Activated T-helper 2 cell treated with anti-CD3 and anti-CD28 coated beads, Interferon-gamma antibody, Interleukin-2, Interleukin-4, amounts not matched to agents 10 μg/mL and 5 μg/mL and 100 μg/mL, durations not matched to agents 14 hours and 24 hours and 36 hours (primary cell): ENCODE data around the gene SRSF11. TPM values are rescaled to one million over a fixed set of nuclear protein-coding genes. Genes with fewer than 3 reads are reported as not detected.

Experiments used
- DNase-seq: peaks from one replicate; pipeline ENCODE4 v3.0.0; 2021; ENCODE audit warnings: low spot score
- H3K27ac Mint-ChIP-seq: one replicate; pipeline ENCODE4 v1.8.0; 2021; ENCODE audit warnings: mixed read lengths
- H3K27me3 Mint-ChIP-seq: one replicate; pipeline ENCODE4 v1.8.0; 2021; ENCODE audit warnings: low read depth, mixed read lengths
- H3K36me3 Mint-ChIP-seq: one replicate; pipeline ENCODE4 v1.8.0; 2021; ENCODE audit warnings: low read depth, mixed read lengths
- H3K4me1 Mint-ChIP-seq: one replicate; pipeline ENCODE4 v1.8.0; 2021; ENCODE audit warnings: low read depth, mixed read lengths
- H3K4me3 Mint-ChIP-seq: one replicate; pipeline ENCODE4 v1.8.0; 2021; ENCODE audit warnings: low read depth, mild to moderate bottlenecking, moderate library complexity, mixed read lengths
- H3K9me3 Mint-ChIP-seq: one replicate; pipeline ENCODE4 v1.8.0; 2021; ENCODE audit warnings: mixed read lengths
- intact Hi-C: fragments of 100-400 bp; cut with micrococcal nuclease; formaldehyde crosslinking; loops from one replicate; pipeline ENCODE4 v1.15.1; 2023
- total RNA-seq: library from RNA; stranded (reverse); gene quantifications from 2 replicates; pipeline ENCODE4 v1.2.3, GENCODE V29; 2022

The SRSF11 gene
- total RNA-seq, 1 donor from 2014 or later: 194 TPM

DNA sequence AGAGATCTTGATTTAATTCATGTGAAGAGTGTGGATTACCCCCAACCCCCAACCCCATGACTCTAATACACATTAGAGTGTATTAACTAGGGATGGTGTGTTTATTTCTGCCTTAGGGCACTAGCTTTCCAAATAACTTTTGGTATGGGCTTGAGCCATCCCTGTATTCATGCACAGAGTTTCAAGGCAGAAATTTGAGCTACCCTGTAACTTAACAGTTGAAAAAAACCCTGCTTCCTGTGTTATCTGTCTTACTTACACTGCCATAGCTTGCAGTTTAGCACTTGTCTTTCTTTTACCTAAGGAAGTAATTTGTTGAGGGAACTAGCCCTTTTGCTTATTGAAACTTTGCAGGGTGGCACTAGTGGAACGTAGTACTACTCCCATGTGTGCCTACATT, 6.3 kb downstream of the SRSF11 start:
- Mint-ChIP-seq H3K9me3 (no peaks in the 10 kb centered on the region), H3K27ac (peak overlapping the region; percentile 63), H3K4me3 (no peak overlapping the region), H3K27me3 (no peaks in the 10 kb centered on the region), H3K36me3 (peaks cover 78% of the 10 kb centered on the region), H3K4me1 (peaks cover 47% of the 10 kb centered on the region)
- DNase-seq: no peak
- intact Hi-C loops: no loop called here

DNA sequence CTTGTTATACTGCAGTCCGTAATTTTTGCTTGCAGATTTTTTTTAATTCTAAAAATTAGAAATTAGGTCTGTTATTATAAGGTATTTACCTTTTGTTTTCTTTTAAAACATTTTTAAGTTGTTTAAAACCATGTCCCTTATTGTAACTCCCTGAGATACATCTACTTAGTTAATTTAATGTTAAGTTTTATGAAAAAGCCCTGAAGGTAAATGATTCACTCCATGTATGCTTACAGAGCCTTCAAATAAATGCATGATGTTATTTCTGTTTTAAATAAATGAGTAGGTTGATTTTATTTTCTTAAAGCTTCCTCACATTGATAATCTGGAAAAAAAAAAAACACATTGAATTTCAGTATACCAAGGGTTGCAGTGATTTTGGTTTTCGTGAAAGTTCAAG, 7.5 kb downstream of the SRSF11 start:
- Mint-ChIP-seq H3K9me3 (no peaks in the 10 kb centered on the region), H3K27me3 (no peaks in the 10 kb centered on the region), H3K4me3 (no peak overlapping the region), H3K27ac (no peak overlapping the region), H3K4me1 (peaks cover 37% of the 10 kb centered on the region), H3K36me3 (peaks cover 77% of the 10 kb centered on the region)
- no peak for DNase-seq
- intact Hi-C loops: no loop called here

DNA sequence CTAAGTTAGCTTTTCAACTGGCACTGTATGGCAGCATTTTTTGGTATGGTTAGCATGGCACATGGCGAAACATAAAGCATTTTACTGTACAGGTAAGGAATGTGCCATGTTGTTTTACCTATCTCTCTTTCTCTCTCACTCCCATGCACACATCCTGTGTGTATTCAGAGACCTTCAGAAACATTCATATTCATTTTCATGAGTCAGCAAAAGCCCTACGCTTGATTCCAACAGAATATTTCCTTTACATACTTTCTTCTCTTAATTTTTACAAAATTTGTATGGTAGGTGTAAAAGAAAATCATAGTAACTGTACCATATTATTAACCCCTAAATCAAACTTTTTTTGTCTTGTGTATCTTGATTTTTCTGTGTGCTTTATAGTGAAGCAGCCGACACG, 10.3 kb downstream of the SRSF11 start:
- H3K27ac Mint-ChIP-seq: no peak overlapping the region

DNA sequence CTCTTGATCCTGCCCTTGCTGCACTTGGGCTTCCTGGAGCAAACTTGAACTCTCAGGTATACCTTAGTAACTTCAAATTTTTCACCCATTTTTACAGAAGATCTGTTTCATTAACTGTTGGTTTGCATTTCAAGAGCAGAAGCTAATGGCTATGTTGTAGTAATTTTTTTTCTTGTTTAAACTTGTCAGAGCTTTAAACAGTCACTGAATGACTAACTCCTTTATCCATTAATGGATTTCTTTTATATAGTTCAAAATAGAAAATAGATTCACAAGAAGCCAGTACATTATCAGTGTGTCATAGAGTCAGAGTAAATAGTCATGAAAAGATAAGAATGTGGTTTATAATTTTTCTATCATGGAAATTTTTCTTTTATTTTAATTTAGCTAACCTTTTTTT, 13.6 kb downstream of the SRSF11 start:
- intact Hi-C loops: no loop called here

More for the DNA sequence above, 10.3 kb downstream of the SRSF11 start:
- intact Hi-C loops: no loop called here
- no peaks in the 10 kb centered on the region for H3K9me3 Mint-ChIP-seq
- no peaks in the 10 kb centered on the region for H3K27me3 Mint-ChIP-seq
- H3K4me1 Mint-ChIP-seq: peaks cover 24% of the 10 kb centered on the region
- DNase-seq: no peak
- peaks cover 85% of the 10 kb centered on the region for H3K36me3 Mint-ChIP-seq
- H3K4me3 Mint-ChIP-seq: no peak overlapping the region

DNA sequence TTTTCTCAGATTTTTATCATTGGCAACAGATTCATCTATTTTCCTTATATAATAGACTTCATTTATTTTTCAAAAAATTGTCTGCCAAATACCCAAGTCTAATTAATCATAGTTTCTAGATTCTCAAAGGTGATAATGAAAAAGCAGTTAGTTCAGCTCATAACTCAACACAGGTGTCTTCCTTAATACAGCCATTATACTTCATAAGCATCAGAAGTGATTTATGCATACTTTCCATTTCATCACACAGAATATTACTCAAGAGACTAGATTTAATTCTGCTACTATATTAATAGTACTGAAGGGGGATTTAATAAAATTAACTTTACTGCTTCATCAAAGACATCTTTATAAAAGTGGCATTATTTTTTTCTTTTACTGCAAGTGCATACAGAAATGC, 18.8 kb downstream of the SRSF11 start:
- peaks cover 9% of the 10 kb centered on the region for H3K4me1 Mint-ChIP-seq
- DNase-seq: no peak
- peaks cover 80% of the 10 kb centered on the region for H3K36me3 Mint-ChIP-seq
- no peak overlapping the region for H3K27ac Mint-ChIP-seq
- H3K4me3 Mint-ChIP-seq: no peak overlapping the region
- intact Hi-C loops: no loop called here
- no peaks in the 10 kb centered on the region for H3K9me3 Mint-ChIP-seq
- H3K27me3 Mint-ChIP-seq: no peaks in the 10 kb centered on the region

More for the DNA sequence above, 13.6 kb downstream of the SRSF11 start:
- Mint-ChIP-seq H3K27me3 (no peaks in the 10 kb centered on the region), H3K4me1 (peaks cover 8% of the 10 kb centered on the region), H3K9me3 (no peaks in the 10 kb centered on the region), H3K36me3 (peaks cover 82% of the 10 kb centered on the region), H3K4me3 (no peak overlapping the region), H3K27ac (peak overlapping the region; percentile 16)
- DNase-seq: no peak

DNA sequence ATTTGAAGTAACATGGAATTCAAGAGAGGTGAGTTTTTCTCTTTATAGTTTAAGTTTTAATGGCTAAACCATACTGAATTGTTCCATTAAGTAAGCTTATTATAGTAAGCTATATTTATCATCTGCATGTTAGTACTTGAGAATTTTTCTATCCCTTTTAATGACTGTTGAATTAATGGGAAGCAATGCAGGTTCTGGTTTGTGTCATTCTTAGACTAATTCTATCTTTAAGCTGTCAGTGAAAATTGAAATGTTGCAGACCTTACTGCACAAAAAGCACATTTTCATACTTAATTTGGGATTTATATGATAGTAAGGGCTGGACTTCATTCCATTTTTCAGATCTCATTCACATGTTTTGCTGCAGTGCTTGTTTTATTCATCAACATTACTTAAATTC, 25.9 kb downstream of the SRSF11 start:
- Mint-ChIP-seq H3K36me3 (peaks cover 91% of the 10 kb centered on the region), H3K4me1 (peaks cover 38% of the 10 kb centered on the region), H3K9me3 (no peaks in the 10 kb centered on the region), H3K4me3 (no peak overlapping the region), H3K27ac (peak overlapping the region; percentile 43), H3K27me3 (no peaks in the 10 kb centered on the region)
- no peak for DNase-seq
- intact Hi-C loops: loop anchor here (5.0 kb wide), 1 partner anchor 265 kb away; no protein-coding TSS in a partner anchor

DNA sequence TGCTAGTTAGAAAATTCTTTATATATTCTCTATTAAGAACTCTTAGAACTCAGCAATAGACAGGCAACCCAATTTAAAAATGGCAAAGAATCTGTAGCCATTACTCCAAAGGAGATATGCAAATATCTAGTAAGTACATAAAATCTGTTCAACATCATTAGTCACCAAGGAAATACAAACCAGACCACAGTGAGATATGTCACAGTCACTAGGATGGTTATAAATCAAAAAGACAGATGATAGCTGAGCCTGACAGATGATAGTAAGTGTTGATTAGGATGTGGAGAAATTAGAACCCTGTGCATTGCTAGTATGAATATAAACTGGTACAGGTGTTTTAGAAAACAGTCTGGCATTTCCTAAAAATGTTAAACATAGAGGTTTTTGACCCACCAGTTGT, 26.6 kb downstream of the SRSF11 start:
- no peaks in the 10 kb centered on the region for H3K9me3 Mint-ChIP-seq

DNA sequence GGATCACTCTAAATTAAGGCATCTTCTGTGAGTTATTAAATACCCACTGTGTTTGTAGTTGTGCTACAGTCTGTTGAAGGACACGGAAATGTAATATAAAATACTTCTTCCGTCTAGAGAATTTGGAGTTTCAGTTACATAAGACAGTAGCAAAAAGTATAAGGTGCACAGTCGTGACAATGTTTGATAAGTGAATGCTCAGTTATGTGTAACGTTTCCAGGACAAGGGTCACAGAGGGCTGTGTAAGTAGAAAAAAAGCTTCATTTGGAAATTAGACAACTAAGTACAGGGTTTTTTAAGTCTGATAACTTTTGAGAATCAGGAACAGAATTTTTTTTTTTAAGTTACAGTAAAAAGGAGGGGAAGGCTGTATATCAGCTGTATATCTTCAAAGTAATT, 27.5 kb downstream of the SRSF11 start:
- intact Hi-C loops: loop anchor here (5.0 kb wide), 1 partner anchor 264 kb away; no protein-coding TSS in a partner anchor
- H3K4me3 Mint-ChIP-seq: no peak overlapping the region
- H3K9me3 Mint-ChIP-seq: no peaks in the 10 kb centered on the region
- no peaks in the 10 kb centered on the region for H3K27me3 Mint-ChIP-seq
- no peak for DNase-seq
- H3K27ac Mint-ChIP-seq: peak overlapping the region; percentile 45
- H3K4me1 Mint-ChIP-seq: peaks cover 37% of the 10 kb centered on the region
- peaks cover 81% of the 10 kb centered on the region for H3K36me3 Mint-ChIP-seq

More for the DNA sequence above, 26.6 kb downstream of the SRSF11 start:
- no peak for DNase-seq
- Mint-ChIP-seq H3K4me1 (peaks cover 38% of the 10 kb centered on the region), H3K27ac (peak overlapping the region; percentile 43), H3K4me3 (no peak overlapping the region), H3K27me3 (no peaks in the 10 kb centered on the region), H3K36me3 (peaks cover 89% of the 10 kb centered on the region)
- intact Hi-C loops: loop anchor here (5.0 kb wide), 1 partner anchor 265 kb away; no protein-coding TSS in a partner anchor

DNA sequence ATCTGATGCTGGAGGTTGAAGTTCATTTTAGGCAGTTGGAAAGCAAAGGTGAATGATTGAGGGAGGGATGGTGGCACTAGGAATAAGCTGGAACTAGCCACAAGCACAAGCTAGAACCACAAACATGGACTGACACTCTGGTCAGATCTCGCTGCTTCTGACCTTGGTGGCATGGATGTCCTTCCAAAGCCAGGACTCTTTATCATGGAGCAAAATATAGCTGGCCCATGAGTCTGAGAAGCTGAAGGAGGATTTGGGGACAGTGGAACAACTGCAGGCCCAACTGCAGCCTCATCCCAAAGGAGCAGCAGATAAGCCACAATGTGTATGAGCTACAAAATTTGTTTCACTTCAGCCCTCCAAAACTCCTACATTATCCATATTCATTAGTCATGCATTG, 35.5 kb downstream of the SRSF11 start:
- Mint-ChIP-seq H3K4me3 (no peak overlapping the region), H3K27me3 (no peaks in the 10 kb centered on the region), H3K27ac (no peak overlapping the region), H3K4me1 (no peaks in the 10 kb centered on the region), H3K36me3 (peaks cover 10% of the 10 kb centered on the region), H3K9me3 (no peaks in the 10 kb centered on the region)
- intact Hi-C loops: no loop called here
- DNase-seq: no peak

GRCh38 chr1:70264839-70265238, 43.7 kb downstream of the SRSF11 start:
- peaks cover 36% of the 10 kb centered on the region for H3K36me3 Mint-ChIP-seq
- no peaks in the 10 kb centered on the region for H3K4me1 Mint-ChIP-seq

DNA sequence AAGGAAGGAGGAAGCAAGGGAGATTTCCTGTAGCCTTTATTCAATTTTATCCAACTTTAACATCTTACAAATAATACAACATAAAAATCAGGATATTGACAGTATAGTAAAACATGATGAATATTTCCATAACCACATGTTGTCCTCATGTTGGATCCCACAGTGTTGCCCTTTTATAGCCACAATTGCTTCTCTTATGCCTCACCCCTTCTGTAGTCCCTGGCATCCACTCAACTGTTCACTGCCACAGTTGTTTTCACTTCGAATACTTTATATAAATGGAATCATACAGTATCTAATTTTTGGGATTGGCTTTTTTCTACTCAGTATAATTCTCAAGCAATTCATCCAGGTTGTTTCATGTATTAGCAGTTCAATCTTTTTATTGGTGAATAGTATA, 44.8 kb downstream of the SRSF11 start:
- DNase-seq: no peak
- no peak overlapping the region for H3K4me3 Mint-ChIP-seq

More at GRCh38 chr1:70264839-70265238, 43.7 kb downstream of the SRSF11 start:
- Mint-ChIP-seq H3K27ac (no peak overlapping the region), H3K27me3 (no peaks in the 10 kb centered on the region), H3K9me3 (no peaks in the 10 kb centered on the region), H3K4me3 (no peak overlapping the region)
- DNase-seq: no peak
- intact Hi-C loops: no loop called here

DNA sequence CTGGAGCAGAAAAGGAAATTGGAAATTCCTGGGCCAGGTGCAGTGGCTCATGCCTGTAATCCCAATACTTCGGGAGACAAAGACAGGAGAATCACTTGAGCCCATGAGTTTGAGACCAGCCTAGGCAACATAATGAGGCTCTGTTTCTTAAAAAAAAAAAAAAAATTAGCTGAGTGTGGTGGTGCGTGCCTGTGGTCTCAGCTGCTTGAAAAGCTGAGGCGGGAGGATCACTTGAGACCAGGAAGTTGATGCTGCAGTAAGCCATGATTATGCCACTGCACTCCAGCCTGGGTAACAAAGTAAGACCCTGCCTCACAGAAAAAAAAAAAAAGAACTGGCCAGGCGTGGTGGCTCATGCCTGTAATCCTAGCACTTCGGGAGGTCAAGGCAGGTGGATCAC, 56.7 kb downstream of the SRSF11 start:
- Mint-ChIP-seq H3K27me3 (no peaks in the 10 kb centered on the region), H3K4me1 (peaks cover 3% of the 10 kb centered on the region), H3K4me3 (no peak overlapping the region), H3K27ac (no peak overlapping the region), H3K36me3 (peaks cover 36% of the 10 kb centered on the region), H3K9me3 (no peaks in the 10 kb centered on the region)
- DNase-seq: no peak
- intact Hi-C loops: no loop called here

More for the DNA sequence above, 44.8 kb downstream of the SRSF11 start:
- Mint-ChIP-seq H3K27ac (no peak overlapping the region), H3K9me3 (no peaks in the 10 kb centered on the region), H3K4me1 (no peaks in the 10 kb centered on the region), H3K36me3 (peaks cover 34% of the 10 kb centered on the region), H3K27me3 (no peaks in the 10 kb centered on the region)
- intact Hi-C loops: no loop called here

DNA sequence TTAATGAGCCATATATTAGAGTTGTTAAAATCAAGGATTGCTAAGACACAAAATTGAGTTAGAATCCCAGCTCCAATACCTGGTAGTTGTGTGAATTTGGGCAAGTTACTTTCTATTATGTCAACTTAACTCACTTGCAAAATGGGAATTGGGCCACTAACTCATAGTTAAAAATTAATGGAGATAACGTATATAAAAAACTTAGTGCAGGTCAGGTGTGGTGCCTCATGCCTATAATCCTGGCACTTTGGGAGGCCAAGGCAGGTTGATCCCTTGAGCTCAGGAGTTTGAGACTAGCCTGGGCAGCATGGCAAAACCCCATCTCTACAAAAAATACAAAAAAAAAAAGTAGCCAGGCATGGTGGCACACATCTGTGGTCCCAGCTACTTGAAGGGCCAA, 57.5 kb downstream of the SRSF11 start:
- Mint-ChIP-seq H3K27ac (no peak overlapping the region), H3K36me3 (peaks cover 30% of the 10 kb centered on the region), H3K4me3 (no peak overlapping the region), H3K9me3 (no peaks in the 10 kb centered on the region), H3K4me1 (peaks cover 3% of the 10 kb centered on the region), H3K27me3 (no peaks in the 10 kb centered on the region)
- DNase-seq: no peak
- intact Hi-C loops: no loop called here

DNA sequence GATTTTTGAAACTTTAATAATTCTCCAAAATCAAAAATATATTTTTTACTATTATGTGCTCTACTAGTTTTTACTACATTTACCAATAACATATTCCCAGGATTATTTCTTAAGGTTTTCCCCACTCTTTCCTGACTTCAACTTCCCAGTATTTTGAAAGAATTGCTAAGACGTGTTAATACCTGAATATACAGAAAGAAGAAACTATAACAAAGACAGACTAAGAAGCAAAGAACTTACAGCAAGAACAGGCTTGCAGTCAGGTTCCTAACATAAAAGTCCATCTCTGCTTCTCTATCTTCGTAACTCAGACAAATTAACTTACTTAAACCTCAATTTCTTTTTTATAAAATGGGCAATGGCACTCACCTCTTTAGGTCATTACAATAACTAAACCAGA, 63.2 kb downstream of the SRSF11 start:
- Mint-ChIP-seq H3K36me3 (peaks cover 25% of the 10 kb centered on the region), H3K4me3 (no peak overlapping the region), H3K27me3 (no peaks in the 10 kb centered on the region), H3K9me3 (no peaks in the 10 kb centered on the region), H3K27ac (no peak overlapping the region), H3K4me1 (no peaks in the 10 kb centered on the region)
- DNase-seq: no peak
- intact Hi-C loops: no loop called here
